WERI-Rb-1 (cell line): ENCODE data around the gene ZBTB4.
A peak's percentile ranks its signal among the peaks of the same experiment; 100 is the strongest.

Experiments
- DNase-seq: peaks from one replicate; pipeline ENCODE4 v3.0.0-alpha.2; 2020
- H3K27ac ChIP-seq: fragments of 250-450 bp; sonication (Bioruptor Pico); 2 replicates; pipeline ENCODE4 v1.5.1; 2020; ENCODE audit warnings: mild to moderate bottlenecking, moderate library complexity
- H3K27me3 ChIP-seq: fragments of 250-450 bp; sonication (Bioruptor Pico); 2 replicates; pipeline ENCODE4 v1.5.1; 2021; ENCODE audit warnings: mild to moderate bottlenecking, low read depth, moderate library complexity; ENCODE audit not compliant: insufficient read depth, severe bottlenecking
- H3K36me3 ChIP-seq: fragments of 250-450 bp; sonication (Bioruptor Pico); 2 replicates; pipeline ENCODE4 v1.5.1; 2020; ENCODE audit warnings: mild to moderate bottlenecking, moderate library complexity
- H3K4me3 ChIP-seq: 2 replicates; pipeline ENCODE4 v1.5.1; 2011; ENCODE audit warnings: low read depth, mild to moderate bottlenecking, control low read depth, low read length
- H3K9me3 ChIP-seq: fragments of 250-450 bp; sonication (Bioruptor Pico); 2 replicates; pipeline ENCODE4 v1.5.1; 2021; ENCODE audit warnings: mild to moderate bottlenecking, moderate library complexity; ENCODE audit not compliant: severe bottlenecking
- TF ChIP-seq, protein P1 (sequence below): IDR thresholded peaks from 2 replicates; pipeline ENCODE4 v1.5.1; 2011; ENCODE audit warnings: low read depth, mild to moderate bottlenecking, control low read depth, inconsistent platforms, low read length

The ZBTB4 gene

DNA sequence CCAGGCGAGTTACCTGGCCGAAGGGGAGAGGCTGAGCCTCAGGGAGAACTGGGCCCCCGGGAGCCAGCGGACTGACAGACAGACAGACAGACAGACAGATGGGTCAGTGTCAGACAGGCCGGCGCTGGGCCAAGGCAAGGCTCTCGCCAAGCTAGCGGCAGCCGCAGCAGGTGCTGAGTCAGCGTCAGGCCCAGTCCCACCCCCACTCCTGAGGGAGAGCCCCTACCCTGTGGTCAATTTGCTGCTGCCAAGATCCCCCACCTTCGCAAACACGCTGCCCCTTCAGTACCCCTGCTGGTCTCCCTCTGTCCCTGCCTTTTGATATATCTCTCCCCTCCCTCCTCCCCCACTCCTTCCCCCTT, 38.6 kb downstream of the ZBTB4 start:
- Histone ChIP-seq H3K27ac (peak overlapping the region; percentile 41), H3K36me3 (no peaks in the 10 kb centered on the region), H3K4me3 (peak overlapping the region; percentile 86), H3K9me3 (no peaks in the 10 kb centered on the region), H3K27me3 (peaks cover 12% of the 10 kb centered on the region)
- TF ChIP-seq, protein P1, sequence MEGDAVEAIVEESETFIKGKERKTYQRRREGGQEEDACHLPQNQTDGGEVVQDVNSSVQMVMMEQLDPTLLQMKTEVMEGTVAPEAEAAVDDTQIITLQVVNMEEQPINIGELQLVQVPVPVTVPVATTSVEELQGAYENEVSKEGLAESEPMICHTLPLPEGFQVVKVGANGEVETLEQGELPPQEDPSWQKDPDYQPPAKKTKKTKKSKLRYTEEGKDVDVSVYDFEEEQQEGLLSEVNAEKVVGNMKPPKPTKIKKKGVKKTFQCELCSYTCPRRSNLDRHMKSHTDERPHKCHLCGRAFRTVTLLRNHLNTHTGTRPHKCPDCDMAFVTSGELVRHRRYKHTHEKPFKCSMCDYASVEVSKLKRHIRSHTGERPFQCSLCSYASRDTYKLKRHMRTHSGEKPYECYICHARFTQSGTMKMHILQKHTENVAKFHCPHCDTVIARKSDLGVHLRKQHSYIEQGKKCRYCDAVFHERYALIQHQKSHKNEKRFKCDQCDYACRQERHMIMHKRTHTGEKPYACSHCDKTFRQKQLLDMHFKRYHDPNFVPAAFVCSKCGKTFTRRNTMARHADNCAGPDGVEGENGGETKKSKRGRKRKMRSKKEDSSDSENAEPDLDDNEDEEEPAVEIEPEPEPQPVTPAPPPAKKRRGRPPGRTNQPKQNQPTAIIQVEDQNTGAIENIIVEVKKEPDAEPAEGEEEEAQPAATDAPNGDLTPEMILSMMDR, result no peak
- peak; percentile 50 for DNase-seq

DNA sequence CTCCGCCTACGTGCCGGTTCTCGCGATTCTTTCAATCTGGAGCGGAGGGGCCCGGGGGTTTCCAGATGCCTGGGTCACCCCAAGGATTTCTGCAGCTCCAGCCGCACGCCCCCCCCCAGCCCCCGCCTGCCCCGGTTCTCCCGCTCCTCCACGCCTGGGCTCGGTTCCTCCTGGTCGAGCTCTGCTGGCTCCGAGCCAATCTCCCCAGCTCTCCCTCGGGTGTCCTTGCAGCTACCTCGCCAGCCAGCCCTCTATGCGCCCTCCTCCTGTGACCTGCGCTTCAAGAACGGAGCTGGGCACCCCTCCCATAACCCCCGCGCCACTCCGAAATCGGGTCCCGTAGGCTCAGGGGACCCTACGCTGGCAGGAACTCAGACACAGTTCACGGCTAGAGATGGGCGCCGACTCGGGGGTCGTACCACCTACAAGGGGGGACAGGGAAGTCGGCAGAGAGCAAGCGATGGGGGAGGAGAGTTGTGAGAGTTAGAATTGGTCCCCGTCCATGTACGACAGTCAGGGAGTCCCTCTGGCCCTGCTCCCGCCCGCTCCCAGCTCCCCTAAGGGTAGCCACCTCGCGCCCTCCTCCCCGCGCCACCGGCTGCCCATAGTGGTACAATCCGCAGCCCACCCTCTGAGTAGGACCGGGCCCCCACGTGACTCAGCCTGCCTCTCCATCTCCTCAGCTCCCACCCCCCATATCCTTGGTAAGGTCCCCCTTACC, 39.2 kb downstream of the ZBTB4 start:
- Histone ChIP-seq H3K27ac (peak overlapping the region; percentile 41), H3K4me3 (peak overlapping the region; percentile 86), H3K27me3 (peaks cover 12% of the 10 kb centered on the region), H3K36me3 (no peaks in the 10 kb centered on the region), H3K9me3 (no peaks in the 10 kb centered on the region)
- DNase-seq, result peak; percentile 58
- TF ChIP-seq, protein P1, result no peak

DNA sequence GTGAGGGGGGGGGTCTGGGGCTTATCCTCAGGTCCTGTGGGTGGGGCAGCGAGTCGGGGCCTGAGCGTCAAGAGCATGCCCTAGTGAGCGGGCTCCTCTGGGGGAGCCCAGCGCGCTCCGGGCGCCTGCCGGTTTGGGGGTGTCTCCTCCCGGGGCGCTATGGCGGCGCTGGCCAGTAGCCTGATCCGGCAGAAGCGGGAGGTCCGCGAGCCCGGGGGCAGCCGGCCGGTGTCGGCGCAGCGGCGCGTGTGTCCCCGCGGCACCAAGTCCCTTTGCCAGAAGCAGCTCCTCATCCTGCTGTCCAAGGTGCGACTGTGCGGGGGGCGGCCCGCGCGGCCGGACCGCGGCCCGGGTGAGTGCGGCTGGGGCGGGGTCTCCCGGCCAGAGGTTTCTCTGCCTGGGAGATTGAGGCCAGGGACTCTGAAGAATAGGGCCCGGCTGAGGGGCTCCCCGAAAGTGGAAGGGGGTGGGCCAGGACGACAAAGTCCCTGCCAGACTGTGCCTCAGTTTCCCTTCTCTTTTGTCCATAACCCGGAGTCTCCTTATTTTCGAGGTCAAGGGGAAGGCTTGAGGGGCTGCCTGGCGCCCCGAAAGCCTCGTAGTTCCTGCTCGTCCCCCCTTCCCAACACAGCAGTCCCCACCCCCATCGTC, 39.8 kb downstream of the ZBTB4 start, which contains the start of gene FGF11:
TSS of gene FGF11 (plus strand) at position 51 of the 651 bp plus-strand sequence. CDS start at position 160, 109 bp downstream.
- Histone ChIP-seq H3K36me3 (no peaks in the 10 kb centered on the region), H3K9me3 (no peaks in the 10 kb centered on the region), H3K27ac (peak within 1 kb of the TSS; percentile 41), H3K4me3 (peak within 1 kb of the TSS; percentile 86), H3K27me3 (peaks cover 12% of the 10 kb centered on the region)
- DNase-seq, result no peak
- TF ChIP-seq, protein P1, result no peak

DNA sequence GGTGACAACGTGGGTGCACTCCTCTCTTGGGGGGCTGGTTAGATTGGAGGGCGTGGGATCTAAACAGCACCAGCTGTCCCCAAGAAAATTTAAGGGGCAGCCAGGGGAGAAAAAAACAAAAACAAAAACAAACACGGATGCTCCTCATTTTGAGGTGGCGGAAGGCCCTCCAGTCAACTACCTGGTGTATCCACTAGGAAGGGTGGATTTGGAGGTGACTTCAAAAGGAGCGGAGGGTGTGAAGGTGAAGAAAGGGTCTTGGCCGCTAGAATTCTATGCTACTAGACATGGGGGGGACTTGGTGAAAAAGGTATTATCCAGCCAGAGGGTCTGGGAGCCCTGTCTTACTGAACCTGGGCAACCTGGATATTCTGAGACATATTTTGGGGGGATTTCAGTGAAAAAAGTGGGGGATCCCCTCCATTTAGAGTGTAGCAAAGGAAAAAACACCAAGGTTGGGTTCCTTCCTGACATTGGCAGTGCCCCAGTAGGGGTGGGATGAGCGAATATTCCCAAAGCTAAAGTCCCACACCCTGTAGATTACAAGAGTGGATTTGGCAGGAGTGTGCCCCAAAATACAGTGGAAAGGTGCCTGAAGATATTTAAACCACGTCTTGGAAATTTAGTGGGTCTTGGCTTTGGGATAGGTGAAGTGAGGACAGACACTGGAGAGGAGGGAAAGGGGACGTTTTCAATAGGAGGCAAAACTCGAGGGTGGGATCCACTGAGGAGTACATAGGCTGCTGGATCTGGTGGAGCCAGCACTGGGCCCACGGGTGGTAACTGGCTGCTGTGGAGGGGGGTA, 40.6 kb downstream of the ZBTB4 start:
- no peak overlapping the region for H3K27ac ChIP-seq
- H3K4me3 ChIP-seq, result peak overlapping the region; percentile 86
- no peaks in the 10 kb centered on the region for H3K36me3 ChIP-seq
- no peaks in the 10 kb centered on the region for H3K9me3 ChIP-seq
- H3K27me3 ChIP-seq, result peaks cover 12% of the 10 kb centered on the region
- DNase-seq, result no peak
- TF ChIP-seq, protein P1, result no peak

DNA sequence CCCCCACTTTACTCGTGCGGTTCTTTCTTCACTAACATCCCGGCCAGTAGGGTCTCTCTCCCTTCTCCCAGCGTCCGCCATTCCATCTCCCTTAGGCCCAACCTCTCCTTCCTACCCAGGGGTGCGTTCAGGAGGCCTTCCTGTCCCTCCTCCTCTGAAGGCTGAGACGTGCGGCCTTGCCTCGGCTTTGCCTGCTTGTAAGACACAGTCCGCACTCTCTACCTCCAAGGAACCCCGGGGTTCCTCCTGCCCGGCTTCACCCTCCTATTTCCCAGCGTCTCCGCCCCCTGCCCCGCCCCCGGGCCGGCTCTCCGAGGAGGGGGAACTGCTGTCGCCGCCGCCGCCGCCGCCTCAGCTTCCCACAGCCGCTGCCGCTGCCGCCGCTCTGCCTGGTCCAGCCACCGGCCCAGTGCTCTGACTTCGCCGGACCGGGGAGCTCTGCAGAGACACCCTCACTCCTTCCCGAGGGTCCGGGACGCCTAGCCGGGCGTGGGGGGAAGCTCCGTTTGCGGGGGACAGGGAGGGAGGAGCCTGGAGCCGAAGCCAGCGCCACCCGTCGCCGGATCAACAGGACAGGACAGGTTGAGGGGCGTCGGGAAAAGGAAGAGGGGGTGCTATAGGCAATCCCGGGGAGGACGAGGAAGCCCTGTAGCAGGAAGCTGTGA, 41.3 kb downstream of the ZBTB4 start:
- peaks cover 12% of the 10 kb centered on the region for H3K27me3 ChIP-seq
- H3K9me3 ChIP-seq, result no peaks in the 10 kb centered on the region
- peak overlapping the region; percentile 47 for H3K4me3 ChIP-seq
- H3K36me3 ChIP-seq, result no peaks in the 10 kb centered on the region
- peak; percentile 77 for DNase-seq
- no peak overlapping the region; the same call in 1 of the 2 replicates for H3K27ac ChIP-seq
- TF ChIP-seq, protein P1, result no peak
